Measurements from ENCODE around the gene BICD2.

Gene BICD2

GRCh38 chr9:92747459-92748232, 17.0 kb downstream of the BICD2 start:
- DNase-seq (ENCODE audit: low read depth in 2 of 2): no peak

- DNase-seq (ENCODE audit: low read depth in 2 of 2): no peak
These were observed 17.8 kb downstream of the BICD2 start for GRCh38 chr9:92746567-92747458.

- DNase-seq (ENCODE audit: low read depth in 2 of 2): no peak
These were observed 18.8 kb downstream of the BICD2 start for GRCh38 chr9:92745881-92746280.

- no peak for DNase-seq (ENCODE audit: low read depth in 2 of 2)
These were observed 19.3 kb downstream of the BICD2 start for GRCh38 chr9:92745331-92745730.

- DNase-seq (ENCODE audit: low read depth in 2 of 2): no peak
These were observed 23.7 kb downstream of the BICD2 start for GRCh38 chr9:92740969-92741368.

- DNase-seq (ENCODE audit: low read depth in 2 of 2): no peak
These were observed 24.1 kb downstream of the BICD2 start for GRCh38 chr9:92740446-92740961.

GRCh38 chr9:92740009-92740408, 24.6 kb downstream of the BICD2 start:
- no peak for DNase-seq (ENCODE audit: low read depth in 2 of 2)

- no peak for DNase-seq (ENCODE audit: low read depth in 2 of 2)
These were observed 25.2 kb downstream of the BICD2 start for GRCh38 chr9:92739346-92739970.

- no peak for DNase-seq (ENCODE audit: low read depth in 2 of 2)
These were observed 26.0 kb downstream of the BICD2 start for GRCh38 chr9:92738661-92739081.

GRCh38 chr9:92737611-92738299, 26.9 kb downstream of the BICD2 start:
- no peak for DNase-seq (ENCODE audit: low read depth in 2 of 2)

- no peak for DNase-seq (ENCODE audit: low read depth in 2 of 2)
These were observed 27.4 kb downstream of the BICD2 start for GRCh38 chr9:92737216-92737606.

- no peak for DNase-seq (ENCODE audit: low read depth in 2 of 2)
These were observed 27.9 kb downstream of the BICD2 start for GRCh38 chr9:92736563-92737215.

GRCh38 chr9:92735636-92736562, 28.7 kb downstream of the BICD2 start:
- no peak for DNase-seq (ENCODE audit: low read depth in 2 of 2)

- DNase-seq (ENCODE audit: low read depth in 2 of 2): no peak
These were observed 29.6 kb downstream of the BICD2 start for GRCh38 chr9:92734931-92735635.

- DNase-seq (ENCODE audit: low read depth in 2 of 2): no peak
These were observed 33.7 kb downstream of the BICD2 start for GRCh38 chr9:92730897-92731296.

GRCh38 chr9:92729735-92730155, 34.9 kb downstream of the BICD2 start:
- DNase-seq (ENCODE audit: low read depth in 2 of 2): no peak

GRCh38 chr9:92728831-92729734, 35.5 kb downstream of the BICD2 start:
- DNase-seq (ENCODE audit: low read depth in 2 of 2): no peak

All from stimulated activated CD8-positive, alpha-beta memory T cell treated with anti-CD3 and anti-CD28 coated beads, Interleukin-7, amount 100 ng/mL, for 4 hours (primary cell).